ENCODE measurements around the gene RAB30. TPM values are rescaled to one million over a fixed set of nuclear protein-coding genes. Genes with fewer than 3 reads are reported as not detected.

RAB30 gene
- polyA plus RNA-seq, 3 donors, result 0.11 to 0.67 (median 0.54) TPM

DNA sequence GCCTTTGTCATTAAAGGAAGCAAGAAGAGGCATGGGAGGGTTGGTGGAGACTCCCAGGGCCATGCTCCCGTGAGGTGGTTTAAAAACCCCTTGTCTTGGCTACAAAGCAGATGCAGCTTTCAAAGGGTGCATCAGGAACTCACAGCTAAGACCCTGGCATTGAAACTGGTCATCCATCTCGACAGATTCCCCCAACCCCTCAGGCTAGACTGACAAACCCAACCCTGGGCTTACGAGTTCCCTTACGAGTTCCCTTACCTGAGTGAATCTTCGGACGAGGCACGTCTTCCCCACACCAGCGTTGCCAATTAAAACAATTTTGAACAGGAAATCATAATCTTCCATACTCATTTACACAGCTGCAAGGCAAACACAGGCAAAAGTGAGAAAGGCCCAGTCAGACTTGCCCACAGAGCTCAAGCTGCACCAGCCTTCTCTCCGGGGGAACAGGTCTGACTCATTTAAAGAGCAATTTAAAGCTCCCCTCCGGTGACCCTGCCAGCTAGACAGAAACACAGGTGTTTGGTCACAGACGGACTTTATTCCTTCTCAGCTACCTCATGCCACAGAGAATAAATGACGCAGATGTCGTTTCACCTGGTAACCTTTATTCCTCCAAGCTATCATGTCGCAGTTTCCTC, 74.6 kb downstream of the RAB30 start:
- no peaks in the 10 kb centered on the region for H3K9me3 ChIP-seq (replicated peaks in 1 of 2; ENCODE audit: control insufficient read depth in 1 of 2, insufficient read depth in 1 of 2, low read length in 2 of 2)
- H3K27ac Mint-ChIP-seq, result no peak overlapping the region
- H3K9me3 Mint-ChIP-seq, result peaks cover 0 to 3% (median 1%) of the 10 kb centered on the region in 7 donors
- H3K4me1 ChIP-seq (ENCODE audit: control insufficient read depth in 1 of 2, insufficient read depth in 2 of 2, low read length in 2 of 2), result no peaks in the 10 kb centered on the region
- H3K27ac ChIP-seq (ENCODE audit: low read depth in 1 of 2, low read length in 2 of 2), result no peak overlapping the region
- no peak for DNase-seq
- H3K27me3 ChIP-seq (ENCODE audit: control insufficient read depth in 2 of 2, insufficient read depth in 2 of 2, low read length in 2 of 2), result no peaks in the 10 kb centered on the region
- H4K20me1 ChIP-seq (ENCODE audit: insufficient read depth, low read length), result no peaks in the 10 kb centered on the region
- 93% methylated on average over 11 of the region's 14 CpGs for WGBS (ENCODE audit: insufficient coverage)
- H3K27me3 Mint-ChIP-seq (ENCODE audit: low read depth in 3 of 3), result peaks cover 2 to 7% (median 5%) of the 10 kb centered on the region in 3 donors
- no peak overlapping the region for H3K4me3 Mint-ChIP-seq
- TF ChIP-seq, protein P1, sequence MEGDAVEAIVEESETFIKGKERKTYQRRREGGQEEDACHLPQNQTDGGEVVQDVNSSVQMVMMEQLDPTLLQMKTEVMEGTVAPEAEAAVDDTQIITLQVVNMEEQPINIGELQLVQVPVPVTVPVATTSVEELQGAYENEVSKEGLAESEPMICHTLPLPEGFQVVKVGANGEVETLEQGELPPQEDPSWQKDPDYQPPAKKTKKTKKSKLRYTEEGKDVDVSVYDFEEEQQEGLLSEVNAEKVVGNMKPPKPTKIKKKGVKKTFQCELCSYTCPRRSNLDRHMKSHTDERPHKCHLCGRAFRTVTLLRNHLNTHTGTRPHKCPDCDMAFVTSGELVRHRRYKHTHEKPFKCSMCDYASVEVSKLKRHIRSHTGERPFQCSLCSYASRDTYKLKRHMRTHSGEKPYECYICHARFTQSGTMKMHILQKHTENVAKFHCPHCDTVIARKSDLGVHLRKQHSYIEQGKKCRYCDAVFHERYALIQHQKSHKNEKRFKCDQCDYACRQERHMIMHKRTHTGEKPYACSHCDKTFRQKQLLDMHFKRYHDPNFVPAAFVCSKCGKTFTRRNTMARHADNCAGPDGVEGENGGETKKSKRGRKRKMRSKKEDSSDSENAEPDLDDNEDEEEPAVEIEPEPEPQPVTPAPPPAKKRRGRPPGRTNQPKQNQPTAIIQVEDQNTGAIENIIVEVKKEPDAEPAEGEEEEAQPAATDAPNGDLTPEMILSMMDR (IDR thresholded peaks at IDR 0.05), result no peak
- no peak overlapping the region for H3K4me3 ChIP-seq (replicated peaks in 1 of 3; ENCODE audit: low read depth in 2 of 3, low read length in 3 of 3)
- no peaks in the 10 kb centered on the region for H3K36me3 ChIP-seq (replicated peaks in 1 of 2; ENCODE audit: control insufficient read depth in 1 of 2, insufficient read depth in 2 of 2, low read length in 2 of 2)
- no peak overlapping the region for H3K9ac ChIP-seq (ENCODE audit: insufficient read depth, low read length, poor library complexity, severe bottlenecking)
- H2AFZ ChIP-seq (ENCODE audit: insufficient read depth, low read depth, low read length, poor library complexity, severe bottlenecking), result no peak overlapping the region
- no peak overlapping the region for H3K4me2 ChIP-seq (replicated peaks; ENCODE audit: extremely low read depth, low read length, poor library complexity, severe bottlenecking)
- no peaks in the 10 kb centered on the region for H3K79me2 ChIP-seq (ENCODE audit: insufficient read depth, low read length)
- H3K4me1 Mint-ChIP-seq, result no peaks in the 10 kb centered on the region
- no peaks in the 10 kb centered on the region for H3K36me3 Mint-ChIP-seq
- intact Hi-C loops (cut with micrococcal nuclease), result no loop called here

DNA sequence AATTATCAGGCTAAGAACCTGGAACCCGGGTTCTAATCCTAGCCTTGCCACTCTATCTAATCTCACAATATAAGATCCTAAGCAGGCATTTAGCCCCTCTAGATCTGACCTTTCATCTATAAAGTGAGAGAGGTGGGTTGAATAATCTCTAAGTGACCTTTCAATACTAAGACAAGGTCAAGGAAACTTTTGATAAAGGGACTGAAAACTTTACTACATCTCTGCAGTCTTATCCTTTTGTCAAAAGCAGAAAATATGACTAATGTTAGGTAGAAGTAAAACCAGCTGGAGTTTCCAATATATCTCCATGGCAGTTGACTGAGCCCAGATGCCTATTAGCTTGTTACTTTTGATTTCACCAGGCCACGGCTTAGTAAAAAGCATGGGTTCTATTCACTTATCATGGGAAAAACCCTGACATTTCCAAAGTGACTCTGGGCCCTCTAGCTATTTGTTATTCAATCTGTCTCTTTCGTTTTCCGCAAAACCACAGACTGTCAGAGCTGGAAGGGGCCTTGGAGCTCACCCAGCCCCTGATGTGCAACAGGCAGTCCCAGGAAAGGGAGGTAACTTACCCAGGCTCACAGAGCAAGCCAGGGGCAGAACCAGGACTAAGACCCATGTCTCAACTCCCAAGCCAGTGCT, 75.8 kb downstream of the RAB30 start:
- intact Hi-C loops (cut with micrococcal nuclease), result no loop called here
- Histone ChIP-seq H3K79me2 (ENCODE audit: insufficient read depth, low read length) (no peaks in the 10 kb centered on the region), H3K27me3 (ENCODE audit: control insufficient read depth in 2 of 2, insufficient read depth in 2 of 2, low read length in 2 of 2) (no peaks in the 10 kb centered on the region), H3K4me3 (replicated peaks in 1 of 3; ENCODE audit: low read depth in 2 of 3, low read length in 3 of 3) (no peak overlapping the region), H3K36me3 (replicated peaks in 1 of 2; ENCODE audit: control insufficient read depth in 1 of 2, insufficient read depth in 2 of 2, low read length in 2 of 2) (no peaks in the 10 kb centered on the region), H3K9ac (ENCODE audit: insufficient read depth, low read length, poor library complexity, severe bottlenecking) (no peak overlapping the region), H3K4me1 (ENCODE audit: control insufficient read depth in 1 of 2, insufficient read depth in 2 of 2, low read length in 2 of 2) (no peaks in the 10 kb centered on the region), H4K20me1 (ENCODE audit: insufficient read depth, low read length) (no peaks in the 10 kb centered on the region), H2AFZ (ENCODE audit: insufficient read depth, low read depth, low read length, poor library complexity, severe bottlenecking) (no peak overlapping the region), H3K9me3 (replicated peaks in 1 of 2; ENCODE audit: control insufficient read depth in 1 of 2, insufficient read depth in 1 of 2, low read length in 2 of 2) (no peaks in the 10 kb centered on the region), H3K4me2 (replicated peaks; ENCODE audit: extremely low read depth, low read length, poor library complexity, severe bottlenecking) (no peak overlapping the region), H3K27ac (ENCODE audit: low read depth in 1 of 2, low read length in 2 of 2) (no peak overlapping the region)
- H3K9me3 Mint-ChIP-seq, result peaks cover 0 to 3% (median 1%) of the 10 kb centered on the region in 7 donors
- WGBS (ENCODE audit: insufficient coverage), result 90% methylated on average over 3 of the region's 4 CpGs
- H3K27ac Mint-ChIP-seq, result no peak overlapping the region
- peaks cover 2 to 7% (median 3%) of the 10 kb centered on the region in 3 donors for H3K27me3 Mint-ChIP-seq (ENCODE audit: low read depth in 3 of 3)
- TF ChIP-seq, protein P1 (IDR thresholded peaks at IDR 0.05), result no peak
- H3K36me3 Mint-ChIP-seq, result no peaks in the 10 kb centered on the region
- DNase-seq, result no peak
- H3K4me1 Mint-ChIP-seq, result no peaks in the 10 kb centered on the region
- H3K4me3 Mint-ChIP-seq, result no peak overlapping the region

All from CD14-positive monocyte (primary cell).